Right ventricle myocardium superior (tissue), 1 donor: ENCODE data around the gene SLFN13. TPM values are rescaled to one million over a fixed set of nuclear protein-coding genes. Genes with fewer than 3 reads are reported as not detected.
"Not testable (repeated sequence)": the region's sequence is repeated elsewhere in the genome, so short reads cannot be mapped to it uniquely, and the experiment has no call there.

Experiments
- ATAC-seq: fragments of 200-7000 bp; cut with Tn5 transposase; one replicate; pipeline ENCODE4 v1.9.1; 2020; ENCODE audit warnings: mild to moderate bottlenecking; ENCODE audit not compliant: poor library complexity
- DNase-seq: peaks from one replicate; pipeline ENCODE4 v3.0.0-alpha.2; 2020
- intact Hi-C: fragments of 100-400 bp; cut with DNase I; formaldehyde crosslinking; loops from one replicate; pipeline ENCODE4 v1.11.2; 2022
- long read RNA-seq: library from polyadenylated mRNA; unstranded; transcript quantifications from one replicate; pipeline ENCODE4 v2.0.0, GENCODE V29; 2021
- total RNA-seq: library from RNA; stranded (reverse); fragmentation: NEBNext Ultra II Directional; extraction: Animal tissue kit (Norgen Biotek cat#: 25700); gene quantifications from one replicate; pipeline ENCODE4 v1.2.1, GENCODE V29; 2021
- donor health status: DM: no; HTN: yes; CAD: no; lungs with severe emphysema.

SLFN13 gene, protein sequence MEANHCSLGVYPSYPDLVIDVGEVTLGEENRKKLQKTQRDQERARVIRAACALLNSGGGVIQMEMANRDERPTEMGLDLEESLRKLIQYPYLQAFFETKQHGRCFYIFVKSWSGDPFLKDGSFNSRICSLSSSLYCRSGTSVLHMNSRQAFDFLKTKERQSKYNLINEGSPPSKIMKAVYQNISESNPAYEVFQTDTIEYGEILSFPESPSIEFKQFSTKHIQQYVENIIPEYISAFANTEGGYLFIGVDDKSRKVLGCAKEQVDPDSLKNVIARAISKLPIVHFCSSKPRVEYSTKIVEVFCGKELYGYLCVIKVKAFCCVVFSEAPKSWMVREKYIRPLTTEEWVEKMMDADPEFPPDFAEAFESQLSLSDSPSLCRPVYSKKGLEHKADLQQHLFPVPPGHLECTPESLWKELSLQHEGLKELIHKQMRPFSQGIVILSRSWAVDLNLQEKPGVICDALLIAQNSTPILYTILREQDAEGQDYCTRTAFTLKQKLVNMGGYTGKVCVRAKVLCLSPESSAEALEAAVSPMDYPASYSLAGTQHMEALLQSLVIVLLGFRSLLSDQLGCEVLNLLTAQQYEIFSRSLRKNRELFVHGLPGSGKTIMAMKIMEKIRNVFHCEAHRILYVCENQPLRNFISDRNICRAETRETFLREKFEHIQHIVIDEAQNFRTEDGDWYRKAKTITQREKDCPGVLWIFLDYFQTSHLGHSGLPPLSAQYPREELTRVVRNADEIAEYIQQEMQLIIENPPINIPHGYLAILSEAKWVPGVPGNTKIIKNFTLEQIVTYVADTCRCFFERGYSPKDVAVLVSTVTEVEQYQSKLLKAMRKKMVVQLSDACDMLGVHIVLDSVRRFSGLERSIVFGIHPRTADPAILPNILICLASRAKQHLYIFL
- 5.4 TPM for total RNA-seq
- long read RNA-seq: 0 reads

DNA sequence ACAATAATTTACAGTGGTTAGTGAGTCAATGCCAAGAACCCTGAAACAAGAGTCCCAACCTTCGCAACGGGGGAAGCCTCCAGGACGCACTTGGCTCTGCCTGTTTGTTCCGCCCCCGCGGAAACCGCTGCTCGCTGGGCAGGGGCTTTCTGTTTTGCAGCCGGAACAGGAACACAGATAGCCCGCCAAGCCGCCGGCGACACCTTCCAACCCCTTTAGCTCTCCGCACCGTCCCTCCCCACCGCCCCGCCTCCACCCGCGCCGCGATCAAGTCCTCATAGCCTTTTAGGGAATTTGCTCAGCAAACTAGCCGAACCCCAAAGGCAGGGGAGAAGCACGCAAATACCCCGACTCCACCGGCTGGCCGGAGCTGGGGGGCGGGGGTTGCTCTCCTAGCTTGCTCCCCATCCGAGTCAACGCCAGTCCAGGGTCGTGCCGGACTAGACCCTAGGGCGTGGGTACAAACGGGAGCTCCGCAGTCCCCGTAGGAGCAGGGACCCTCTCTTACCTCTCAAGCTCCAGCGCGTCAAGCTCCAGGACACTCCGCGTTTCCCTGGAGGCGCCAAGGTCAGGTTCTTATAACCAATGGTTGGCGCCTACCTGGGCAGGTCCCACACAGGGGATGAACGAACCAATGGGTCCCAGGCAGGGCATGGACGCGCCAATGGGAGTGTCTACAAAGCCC, at the start of gene SLFN13:
Gene SLFN13 (minus strand): TSS at position 553 of the 685 bp plus-strand sequence. CDS start 3,086 bp downstream, outside the sequence.
- ATAC-seq: peak; percentile 93
- peak; percentile 89 for DNase-seq
- intact Hi-C loops: no loop called here

DNA sequence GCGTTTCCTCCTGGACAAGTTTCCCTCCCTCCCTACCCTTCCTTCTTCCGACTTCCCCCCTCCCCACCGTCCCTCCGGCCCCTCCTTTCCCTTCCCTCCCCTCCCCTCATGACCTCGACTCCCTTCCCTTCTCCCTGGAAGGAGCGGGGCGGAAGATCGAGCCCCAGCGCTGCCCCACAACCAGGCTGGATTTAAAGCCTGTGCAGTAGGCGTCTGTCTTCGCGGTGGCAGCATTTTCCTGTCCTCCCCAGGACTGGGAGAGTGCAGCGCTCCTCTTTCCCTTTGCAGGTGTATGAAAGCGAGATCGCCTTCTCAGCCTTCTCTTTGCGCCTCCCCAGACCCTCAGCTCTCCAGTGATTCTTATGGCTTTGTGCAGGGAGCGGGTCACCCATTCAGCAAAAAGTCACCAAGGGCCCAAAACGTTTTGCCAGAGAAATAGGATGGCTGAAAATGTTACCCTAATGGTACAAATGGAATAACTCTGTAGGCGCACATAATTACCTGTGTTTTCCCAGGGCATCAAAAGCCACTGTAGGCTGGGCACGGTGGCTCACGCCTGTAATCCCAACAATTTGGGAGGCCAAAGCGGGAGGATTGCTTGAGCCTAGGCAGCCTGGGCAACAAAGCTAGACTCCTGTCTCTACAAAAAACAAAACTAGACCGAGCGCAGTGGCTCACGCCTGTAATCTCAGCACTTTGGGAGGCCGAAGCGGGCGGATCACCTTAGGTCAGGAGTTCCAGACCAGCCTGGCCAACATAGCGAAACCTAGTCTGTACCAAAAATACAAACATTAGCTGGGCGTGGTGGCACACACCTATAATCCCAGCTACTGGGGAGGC, 48.1 kb upstream of the SLFN13 start:
- intact Hi-C loops: no loop called here
- ATAC-seq (no peak), DNase-seq (no peak)

GRCh38 chr17:35493040-35493439, 44.5 kb upstream of the SLFN13 start:
- intact Hi-C loops: no loop called here
- DNase-seq (no peak), ATAC-seq (no peak)

DNA sequence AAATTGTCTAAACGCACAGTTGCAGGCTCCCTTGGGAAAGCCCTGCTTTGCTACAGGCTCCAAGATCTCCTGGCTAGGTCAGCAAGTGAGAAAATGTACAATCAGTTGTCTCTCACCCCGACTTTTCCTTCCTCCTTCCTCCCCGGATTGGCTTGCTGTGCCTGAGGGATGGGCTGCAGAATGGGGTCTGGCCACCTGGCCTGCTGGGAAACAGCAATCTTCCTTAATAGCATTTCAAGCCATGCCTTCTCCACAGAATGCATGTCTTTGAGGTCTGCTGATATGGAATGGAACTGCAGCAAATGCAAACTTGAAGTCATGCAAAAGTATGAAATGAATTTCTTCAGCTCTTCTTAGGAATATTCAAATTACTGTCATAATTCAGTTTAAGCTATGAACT, 42.9 kb upstream of the SLFN13 start:
- intact Hi-C loops: no loop called here
- no peak for DNase-seq
- no peak for ATAC-seq

GRCh38 chr17:35489944-35490343, 41.4 kb upstream of the SLFN13 start:
- intact Hi-C loops: loop anchor here (10.0 kb wide), 2 partner anchors 55 to 65 kb away; no protein-coding TSS in a partner anchor
- no peak for DNase-seq
- no peak for ATAC-seq

- DNase-seq: no peak
- ATAC-seq: no peak
- intact Hi-C loops: loop anchor here (10.0 kb wide), 2 partner anchors 56 to 64 kb away; no protein-coding TSS in a partner anchor
Observed at GRCh38 chr17:35488991-35489390, 40.4 kb upstream of the SLFN13 start.

GRCh38 chr17:35486920-35487732, 38.6 kb upstream of the SLFN13 start:
- DNase-seq (peak; percentile 73), ATAC-seq (peak; percentile 69)
- intact Hi-C loops: loop anchor here (10.0 kb wide), 2 partner anchors 58 to 62 kb away; no protein-coding TSS in a partner anchor

DNA sequence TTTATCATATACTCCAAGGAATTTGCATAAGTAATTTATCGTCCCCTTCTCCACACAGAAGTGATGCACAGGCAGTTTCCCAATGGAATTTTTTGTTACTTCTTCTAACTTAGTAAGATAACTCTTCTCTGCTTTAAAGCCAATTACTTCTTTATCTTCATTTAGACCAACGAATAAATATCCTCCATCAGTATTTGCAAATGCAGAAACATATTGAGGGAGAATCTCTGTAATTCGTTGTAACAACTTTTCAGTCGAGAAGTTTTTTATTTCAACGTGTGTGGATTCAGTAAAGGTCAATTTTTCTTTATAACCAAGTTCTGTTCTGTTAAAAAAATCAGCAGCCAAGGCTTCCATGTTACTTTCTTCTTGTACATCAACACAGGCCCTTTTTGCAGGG, 30.7 kb upstream of the SLFN13 start:
- intact Hi-C loops: no loop called here
- no peak for DNase-seq
- no peak for ATAC-seq

GRCh38 chr17:35477248-35477647, 28.7 kb upstream of the SLFN13 start:
- no peak for ATAC-seq
- intact Hi-C loops: no loop called here
- DNase-seq: no peak

DNA sequence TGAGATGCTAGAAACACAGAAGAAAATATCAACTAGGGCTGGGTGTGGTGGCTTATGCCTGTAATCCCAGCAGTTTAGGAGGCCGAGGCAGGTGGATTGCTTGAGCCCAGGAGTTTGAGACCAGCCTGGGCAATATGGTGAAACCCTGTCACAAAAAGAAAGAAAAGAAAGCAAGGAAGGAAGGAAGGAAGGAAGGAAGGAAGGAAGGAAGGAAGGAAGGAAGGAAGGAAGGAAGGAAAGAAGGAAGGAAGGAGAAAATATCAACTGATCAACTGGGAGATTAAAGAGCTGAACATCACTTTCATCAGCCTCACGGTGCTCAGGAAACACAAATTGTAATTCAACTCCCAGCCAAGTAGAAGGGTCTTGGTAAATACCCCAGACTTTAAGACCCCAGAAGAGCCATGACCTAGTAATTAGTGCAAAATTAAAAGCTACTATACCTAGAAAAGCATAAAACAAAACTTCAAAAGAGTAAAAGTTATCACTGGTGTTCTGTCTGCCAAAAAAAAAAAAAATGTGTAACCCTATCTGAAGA, 27.8 kb upstream of the SLFN13 start:
- intact Hi-C loops: no loop called here
- DNase-seq: no peak
- ATAC-seq: no peak

- no peak for ATAC-seq
- intact Hi-C loops: no loop called here
- no peak for DNase-seq
Observed at GRCh38 chr17:35468475-35468874, 19.9 kb upstream of the SLFN13 start.

DNA sequence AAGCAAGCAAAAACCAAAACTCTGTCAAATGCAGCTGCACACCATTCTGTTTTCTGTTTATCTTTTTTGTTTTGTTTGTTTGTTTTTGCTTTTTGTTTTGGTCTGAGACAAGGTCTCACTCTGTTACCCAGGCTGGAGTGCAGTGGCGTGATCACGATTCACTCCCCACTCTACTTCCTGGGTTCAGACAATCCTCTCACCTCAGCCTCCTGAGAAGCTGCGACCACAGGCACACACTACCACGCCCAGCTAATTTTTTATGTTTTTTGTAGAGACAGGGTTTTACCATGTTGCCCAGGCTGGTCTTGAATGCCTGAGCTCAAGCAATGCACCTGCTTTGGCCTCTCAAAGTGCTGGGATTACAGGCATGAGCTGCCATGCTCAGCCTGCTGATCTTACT, 19.3 kb upstream of the SLFN13 start:
- intact Hi-C loops: no loop called here
- DNase-seq (no peak), ATAC-seq (no peak)

DNA sequence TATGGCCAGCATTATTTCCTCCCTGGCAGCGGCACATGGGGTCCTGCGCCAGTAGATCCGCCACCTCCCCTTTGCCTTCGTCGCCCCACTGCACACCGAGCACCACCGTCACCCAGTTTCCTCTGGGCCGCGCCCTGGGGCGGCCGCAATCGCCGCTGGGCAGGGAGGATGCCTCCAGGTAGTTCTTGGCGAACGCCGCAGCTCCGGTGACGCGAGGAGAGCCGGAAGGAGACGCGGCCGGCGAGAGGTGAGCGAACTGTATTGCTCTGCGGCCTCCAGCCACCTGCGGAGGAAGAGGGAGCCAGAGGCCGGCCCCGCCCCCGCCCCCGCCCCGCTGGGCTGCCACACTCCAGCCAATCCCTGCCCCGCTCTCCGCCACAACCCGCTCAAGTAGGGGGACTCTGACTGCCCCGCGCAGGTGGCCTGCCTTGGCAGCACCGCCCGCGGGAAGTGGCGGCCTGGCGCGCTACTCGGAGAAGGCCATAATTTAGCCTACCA, 11.8 kb upstream of the SLFN13 start:
- intact Hi-C loops: no loop called here
- DNase-seq: peak; percentile 49
- ATAC-seq: no peak

DNA sequence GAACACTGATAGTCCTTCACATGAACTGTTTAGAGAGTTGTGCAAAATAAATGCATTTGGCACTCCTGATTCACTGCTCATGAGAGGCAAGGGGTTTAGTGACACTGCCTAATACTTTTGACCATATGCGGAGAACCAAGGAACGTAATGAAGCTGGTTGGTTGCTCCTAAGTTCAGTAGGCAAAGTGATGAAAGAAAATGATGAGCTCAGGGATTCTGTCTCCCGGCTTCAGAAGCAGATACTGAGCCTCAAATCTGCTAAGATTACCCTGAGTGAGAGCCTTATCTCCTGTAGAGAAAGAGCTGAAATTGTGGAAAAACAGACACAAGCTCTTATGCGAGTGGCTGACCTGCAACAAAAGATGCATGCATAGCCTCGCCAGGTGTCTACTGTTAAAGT, 5.5 kb upstream of the SLFN13 start:
- DNase-seq, intact Hi-C loops, ATAC-seq: not testable (repeated sequence)

GRCh38 chr17:35453171-35453570, 4.6 kb upstream of the SLFN13 start:
- intact Hi-C loops: no loop called here
- ATAC-seq: no peak
- no peak for DNase-seq

GRCh38 chr17:35449371-35449931, 885 bp upstream of the SLFN13 start:
- peak; percentile 45 for ATAC-seq
- intact Hi-C loops: no loop called here
- peak; percentile 40 for DNase-seq

DNA sequence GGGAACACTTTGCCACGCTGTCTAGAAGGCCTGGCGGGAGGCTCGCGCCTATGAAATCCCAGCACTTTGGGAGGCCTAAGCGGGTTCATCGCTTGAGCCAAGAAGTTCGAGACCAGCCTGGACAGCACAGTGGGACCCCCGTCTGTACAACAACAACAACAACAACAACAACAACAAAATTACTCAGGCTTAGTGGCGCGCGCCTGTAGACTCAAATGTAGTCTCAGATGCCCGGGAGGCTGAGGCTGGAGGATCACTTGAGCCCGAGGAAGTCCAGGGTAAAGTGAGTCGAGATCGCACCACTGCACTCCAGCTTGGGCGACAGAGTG, 297 bp upstream of the SLFN13 start:
- intact Hi-C loops: no loop called here
- DNase-seq: no peak
- ATAC-seq: no peak
